ENCODE data around the gene SLC52A3.
"Not testable (repeated sequence)": the region's sequence is repeated elsewhere in the genome, so short reads cannot be mapped to it uniquely, and the experiment has no call there.

SLC52A3 gene

DNA sequence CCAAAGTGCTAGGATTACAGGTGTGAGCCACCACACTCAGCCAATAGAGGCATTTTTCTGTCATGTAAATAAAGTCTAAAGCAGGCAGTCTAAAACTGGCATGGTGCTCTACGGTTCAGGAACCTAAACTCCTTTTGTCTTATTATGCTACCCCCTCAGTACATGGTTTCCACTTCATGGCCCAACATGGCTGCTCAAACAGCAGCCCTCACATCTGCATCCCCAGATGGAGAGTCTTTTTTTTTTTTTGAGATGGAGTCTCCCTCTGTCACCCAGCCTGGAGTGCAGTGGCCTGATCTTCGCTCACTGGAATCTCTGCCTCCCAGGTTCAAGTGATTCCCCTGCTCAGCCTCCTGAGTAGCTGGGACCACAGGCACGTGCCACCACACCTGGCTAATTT lies 38.3 kb downstream of the SLC52A3 start:
- no peak for DNase-seq (ENCODE audit: low read depth in 2 of 2, low spot score in 1 of 2)

DNA sequence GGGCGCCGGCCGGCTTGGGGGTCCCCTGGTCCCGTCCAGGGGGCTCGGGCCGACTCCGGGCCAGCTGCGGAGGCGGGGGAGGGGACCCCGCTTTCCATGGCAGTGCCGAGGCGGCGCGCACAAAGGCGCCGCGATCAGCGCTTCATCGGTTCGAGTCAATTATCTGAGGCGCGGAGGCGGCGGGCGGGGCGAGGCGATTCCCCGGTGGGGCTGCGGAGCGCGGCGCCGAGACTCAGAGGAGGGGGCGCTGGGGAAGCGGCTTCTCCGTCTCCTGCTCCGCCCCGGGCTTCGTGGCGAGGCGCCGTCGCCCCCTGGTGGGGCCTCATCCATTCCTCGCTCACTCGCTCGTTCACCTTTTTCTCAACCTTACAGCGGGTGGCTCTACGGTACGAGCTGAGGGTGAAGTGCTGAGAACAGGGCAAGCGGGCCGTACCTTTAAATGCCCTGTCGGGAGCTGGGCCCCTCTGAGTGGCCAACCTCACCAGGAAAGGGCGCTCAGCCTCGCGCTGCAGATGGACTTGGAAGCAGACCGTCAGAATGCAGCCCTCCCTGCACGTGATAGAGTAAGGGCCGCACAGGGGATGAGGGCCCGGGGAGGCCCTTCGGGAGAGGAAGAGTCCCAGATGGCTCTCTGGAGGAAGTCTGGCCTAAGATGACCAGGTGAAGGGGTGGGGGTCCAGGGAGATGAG lies 39.9 kb downstream of the SLC52A3 start:
- DNase-seq (ENCODE audit: low read depth in 2 of 2, low spot score in 1 of 2): no peak

DNA sequence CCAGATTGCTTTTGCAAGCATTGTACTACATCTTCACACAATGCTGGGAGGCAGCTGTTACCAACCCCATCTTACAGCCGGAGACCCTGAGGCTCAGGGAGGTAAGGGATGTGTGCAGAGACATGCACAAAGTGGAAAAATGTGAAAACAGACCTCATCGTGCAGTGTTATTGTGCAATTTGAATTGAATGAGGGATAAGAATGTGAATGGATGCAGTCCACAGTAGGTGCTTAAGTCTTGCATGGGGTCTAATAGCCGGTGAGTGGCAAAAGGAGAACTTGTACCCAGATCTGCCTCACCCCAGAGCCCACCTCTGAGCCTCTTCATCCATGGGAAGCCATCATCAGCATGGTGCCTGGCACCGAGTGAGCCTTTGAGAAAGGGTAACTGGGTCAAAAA lies 42.1 kb downstream of the SLC52A3 start:
- no peak for DNase-seq (ENCODE audit: low read depth in 2 of 2, low spot score in 1 of 2)

DNA sequence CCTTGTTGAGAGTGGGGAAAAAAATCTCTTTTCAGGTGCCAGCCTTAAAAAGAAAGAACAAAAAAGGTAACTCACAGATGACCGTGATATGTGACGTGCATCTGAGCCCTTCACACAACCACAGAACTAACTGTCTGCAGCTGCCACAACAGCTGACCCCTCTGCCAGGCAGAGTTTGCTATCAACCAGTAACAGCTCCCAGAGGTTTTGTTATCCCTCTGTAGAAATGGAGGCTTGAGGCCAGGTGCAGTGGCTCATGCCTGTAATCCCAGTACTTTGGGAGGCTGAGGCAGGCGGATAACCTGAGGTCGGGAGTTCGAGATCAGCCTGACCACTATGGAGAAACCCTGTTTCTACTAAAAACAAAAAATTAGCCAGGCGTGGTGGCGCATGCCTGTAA lies 42.8 kb downstream of the SLC52A3 start:
- no peak for DNase-seq (ENCODE audit: low read depth in 2 of 2, low spot score in 1 of 2)

DNA sequence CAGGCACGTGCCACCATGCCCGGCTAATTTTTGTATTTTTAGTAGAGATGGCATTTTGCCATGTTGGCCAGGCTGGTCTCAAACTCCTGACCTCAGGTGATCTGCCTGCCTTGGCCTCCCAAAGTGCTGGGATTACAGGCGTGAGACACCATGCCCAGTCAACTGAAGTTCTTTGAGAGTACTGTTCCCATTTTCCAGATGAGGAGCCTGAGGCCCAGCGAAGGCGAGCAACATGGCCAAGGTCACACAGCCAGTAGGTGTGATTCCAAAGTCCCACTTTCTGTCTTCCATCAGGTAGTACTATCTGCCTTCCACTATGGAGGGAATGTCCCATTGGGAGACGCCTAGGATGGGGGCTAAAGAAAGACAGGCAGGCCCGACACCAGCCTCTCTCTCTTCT lies 43.5 kb downstream of the SLC52A3 start:
- not testable (repeated sequence) for DNase-seq (ENCODE audit: low read depth in 2 of 2, low spot score in 1 of 2)

DNA sequence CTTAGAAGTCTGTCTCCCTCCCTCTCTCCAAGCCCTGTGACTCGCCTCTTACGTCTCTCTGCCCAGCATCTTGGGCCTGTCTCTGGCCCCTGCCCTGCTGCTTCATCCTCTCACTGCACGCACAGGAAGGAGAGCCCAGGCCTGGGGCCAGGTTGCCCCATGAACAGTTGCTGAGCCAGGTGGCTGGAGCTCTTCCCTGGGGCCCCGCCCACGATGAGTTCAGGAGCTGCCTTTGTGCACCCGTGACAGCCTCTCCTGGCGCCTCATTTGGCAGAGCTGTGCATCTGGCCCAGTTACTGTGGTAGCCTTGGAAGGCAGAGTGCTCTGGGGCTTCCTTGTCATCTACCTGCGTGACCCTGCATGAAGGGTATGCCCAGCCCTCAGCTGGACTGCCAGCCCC lies 44.5 kb downstream of the SLC52A3 start:
- DNase-seq (ENCODE audit: low read depth in 2 of 2, low spot score in 1 of 2): no peak

DNA sequence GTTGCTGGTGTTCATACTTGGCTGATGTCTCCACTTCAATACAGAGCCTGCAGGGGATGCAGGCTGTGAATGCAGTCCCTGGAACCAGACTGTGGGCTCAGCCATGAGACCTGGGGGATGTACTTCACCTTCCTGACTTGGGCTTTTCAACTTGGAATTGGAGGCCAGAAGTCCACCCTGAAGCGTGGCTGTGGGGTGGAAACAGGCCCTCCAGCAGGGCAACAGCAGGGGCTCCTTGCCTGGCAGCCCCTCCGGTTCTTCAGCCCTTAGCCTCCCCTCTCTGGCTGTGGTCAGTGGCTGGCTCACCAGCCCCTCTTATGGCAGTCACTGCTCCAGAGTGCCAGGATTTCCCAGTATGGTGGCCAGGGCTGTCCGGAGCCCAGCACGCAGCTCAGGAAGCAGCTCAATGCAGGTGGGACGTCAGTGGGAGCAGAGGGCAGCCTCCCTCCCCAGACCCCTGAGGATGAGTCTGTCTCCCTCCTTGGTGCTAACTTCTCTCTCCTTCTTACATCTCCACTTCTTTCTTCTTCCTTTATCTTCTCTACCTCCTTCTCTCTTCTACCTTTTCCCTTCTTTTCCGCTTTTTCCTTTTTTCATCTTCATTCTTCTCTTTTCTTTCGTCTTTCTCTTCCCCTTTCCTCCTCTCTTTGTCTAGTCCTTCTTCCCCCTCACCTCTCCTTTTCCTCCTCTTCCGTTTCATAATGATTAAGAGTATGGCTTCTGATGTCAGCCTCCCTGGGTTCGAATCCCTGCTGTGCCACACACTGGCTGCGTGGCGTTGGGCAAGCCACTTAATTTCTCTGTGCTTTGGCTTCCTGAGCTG lies 45.3 kb downstream of the SLC52A3 start:
- DNase-seq (ENCODE audit: low read depth in 2 of 2, low spot score in 1 of 2): no peak

DNA sequence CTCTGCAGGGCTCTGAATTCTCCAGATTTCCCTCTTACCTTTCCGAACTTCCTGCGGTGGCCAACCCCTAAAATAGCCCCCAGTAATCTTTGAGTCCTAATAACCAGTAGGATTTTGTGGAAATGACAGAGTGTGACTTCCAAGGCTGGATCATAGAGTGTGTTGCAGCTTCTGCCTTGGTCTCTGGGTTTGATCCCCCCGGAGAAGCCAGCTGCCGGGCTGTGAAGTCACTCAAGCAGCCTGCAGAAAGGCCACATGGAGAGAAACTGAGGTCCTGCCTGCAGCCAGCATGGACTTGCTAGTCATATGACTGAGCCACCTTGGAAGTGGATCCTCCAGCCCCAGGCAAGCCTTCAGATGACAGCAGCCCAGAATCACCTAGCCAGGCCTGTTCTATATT lies 46.4 kb downstream of the SLC52A3 start:
- DNase-seq (ENCODE audit: low read depth in 2 of 2, low spot score in 1 of 2): no peak

DNA sequence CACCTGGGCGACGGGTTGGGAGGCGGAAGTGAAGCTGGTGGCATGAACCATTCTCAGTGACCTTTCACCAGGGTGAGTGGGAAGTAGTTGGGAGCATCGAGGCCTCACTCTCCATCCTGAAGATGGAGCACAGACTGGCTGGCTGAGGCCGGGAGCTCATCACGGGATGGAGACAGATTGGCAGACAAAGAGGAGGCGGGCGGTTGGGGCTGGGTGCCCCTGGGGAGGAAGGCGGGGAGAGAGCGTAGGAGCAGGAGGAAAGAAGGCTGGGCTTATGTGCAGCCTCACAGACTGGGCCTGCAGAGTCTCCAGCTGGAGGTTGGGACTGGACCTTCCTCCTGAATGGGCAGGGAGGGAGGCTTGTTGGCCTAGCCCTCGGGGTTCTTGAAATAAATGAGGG lies 48.5 kb downstream of the SLC52A3 start:
- DNase-seq (ENCODE audit: low read depth in 2 of 2, low spot score in 1 of 2): no peak

DNA sequence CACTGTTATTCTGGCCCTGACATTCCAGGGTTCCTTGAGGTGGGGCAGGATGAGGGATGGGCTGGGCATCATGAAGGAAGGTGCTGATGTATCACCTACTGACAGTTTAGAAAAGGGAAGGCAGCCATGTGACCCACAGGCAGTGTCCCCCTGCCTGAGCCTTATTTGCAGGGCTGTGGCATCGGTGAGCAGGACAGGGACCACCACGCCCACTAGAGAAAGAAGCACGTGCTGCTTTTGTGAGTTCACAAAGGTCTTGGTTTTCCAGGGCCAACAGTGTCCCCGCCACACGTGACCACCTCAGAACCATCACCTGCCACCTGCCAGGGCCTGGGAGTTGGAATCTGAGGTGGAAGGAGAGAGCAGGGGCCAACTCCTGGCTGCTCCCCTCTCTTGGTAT lies 49.2 kb downstream of the SLC52A3 start:
- DNase-seq (ENCODE audit: low read depth in 2 of 2, low spot score in 1 of 2): no peak

DNA sequence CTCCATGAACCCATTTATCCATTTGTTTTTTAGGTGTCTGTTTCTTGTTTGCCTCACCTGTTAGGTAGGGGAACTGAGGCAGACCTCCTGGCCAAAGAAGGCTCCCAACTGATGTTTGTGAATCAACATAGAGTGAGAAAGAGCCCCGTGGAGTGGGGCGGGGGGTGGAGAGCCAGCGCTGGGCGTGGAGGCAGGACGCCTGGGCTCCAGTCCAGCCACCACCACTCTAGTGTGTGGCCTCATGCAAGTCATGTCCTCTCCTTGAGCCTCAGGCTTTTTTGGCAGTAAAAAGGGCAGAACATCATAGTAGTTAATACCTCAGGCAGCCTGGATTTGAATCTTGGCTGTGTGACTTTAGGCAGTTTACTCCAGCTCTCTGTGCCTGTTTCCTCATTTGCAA lies 50.5 kb downstream of the SLC52A3 start:
- DNase-seq (ENCODE audit: low read depth in 2 of 2, low spot score in 1 of 2): no peak

DNA sequence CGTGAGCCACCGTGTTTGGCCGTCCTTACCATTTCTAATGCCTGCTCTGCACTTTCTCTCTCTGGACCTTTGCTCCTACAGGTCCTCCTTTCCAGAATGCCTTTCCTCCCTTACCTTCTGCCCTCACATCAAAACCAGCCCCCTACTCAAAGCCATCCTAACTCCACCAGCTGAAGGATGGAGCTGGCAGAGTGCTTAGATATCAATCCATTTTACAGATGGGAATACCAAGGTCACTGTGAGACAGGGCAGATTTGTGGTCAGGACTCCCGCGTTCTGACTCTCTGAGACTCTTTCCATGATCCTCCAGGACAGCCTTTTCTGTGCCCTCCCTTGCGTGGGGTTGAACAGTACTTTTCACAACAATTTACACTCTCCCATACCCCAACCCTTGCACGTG lies 51.0 kb downstream of the SLC52A3 start:
- DNase-seq (ENCODE audit: low read depth in 2 of 2, low spot score in 1 of 2): no peak

DNA sequence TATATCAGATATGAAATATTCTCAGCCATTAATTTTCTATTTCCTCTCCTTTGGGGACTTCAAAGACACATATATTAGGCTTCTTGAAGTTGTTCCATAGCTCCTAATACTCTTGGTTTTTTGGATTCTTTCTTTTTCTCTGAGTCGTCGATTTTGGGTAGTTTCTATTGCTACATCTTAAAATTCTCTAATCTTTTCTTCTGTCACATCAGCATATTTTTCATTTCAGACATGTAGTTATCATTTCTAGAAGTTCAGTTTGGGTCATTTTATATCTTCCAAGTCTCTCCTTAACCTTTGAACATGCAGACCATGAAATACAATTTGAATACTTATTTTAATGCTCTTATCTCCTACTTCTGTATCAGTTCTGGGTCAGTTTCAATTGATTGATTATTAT lies 53.8 kb downstream of the SLC52A3 start:
- DNase-seq (ENCODE audit: low read depth in 2 of 2, low spot score in 1 of 2): no peak

DNA sequence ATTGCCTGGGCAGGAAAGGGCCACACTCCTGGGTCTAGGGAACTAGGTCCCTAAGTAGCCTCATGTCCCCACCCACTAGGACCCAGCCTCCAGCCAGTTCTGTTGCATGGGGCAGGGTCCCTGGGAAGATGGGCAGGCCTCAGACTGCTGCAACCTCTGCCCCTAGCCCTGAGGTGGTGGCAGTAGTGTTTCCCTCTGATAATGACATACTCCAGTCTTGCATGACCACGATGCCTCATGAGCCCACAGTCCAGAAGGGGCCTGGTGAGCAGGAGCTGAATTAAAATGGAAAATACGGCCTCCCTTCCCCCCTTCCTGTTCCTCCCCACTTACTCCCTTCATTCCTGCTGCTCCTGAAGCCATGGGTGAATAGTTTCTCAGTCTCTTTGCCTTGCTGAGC lies 56.7 kb downstream of the SLC52A3 start:
- DNase-seq (ENCODE audit: low read depth in 2 of 2, low spot score in 1 of 2): no peak

DNA sequence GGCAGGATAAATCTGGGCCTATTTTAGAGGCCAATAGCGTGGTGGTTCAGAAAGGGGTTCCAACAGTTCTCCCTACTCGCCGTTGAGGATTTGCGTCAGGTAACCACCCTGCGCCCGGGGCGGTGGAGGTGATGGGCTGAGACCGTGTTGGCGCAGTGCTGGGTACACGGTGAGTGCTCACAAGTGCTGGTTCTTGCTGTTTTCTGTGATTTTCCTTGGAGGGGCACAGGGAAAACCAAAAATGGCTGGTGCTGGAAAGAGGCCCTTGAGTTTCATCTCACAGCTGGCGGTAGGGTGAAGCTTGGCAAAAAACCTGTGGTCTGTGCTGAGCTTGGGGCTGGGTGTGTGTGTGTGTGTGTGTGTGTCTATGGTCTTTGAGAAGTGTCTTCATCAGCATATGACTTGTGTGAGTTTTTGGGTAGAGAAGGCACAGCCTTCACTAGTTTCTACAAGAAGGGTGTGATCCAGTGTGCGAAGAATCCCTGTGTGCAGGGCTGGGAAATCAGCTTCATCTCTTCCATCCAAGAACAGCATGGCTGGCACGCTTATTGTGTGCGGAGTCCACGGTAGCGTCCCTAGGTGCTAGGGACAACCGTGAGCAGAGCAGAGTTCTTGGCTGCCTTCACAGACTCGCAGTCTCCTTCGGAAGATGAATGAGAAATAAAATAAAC lies 57.4 kb downstream of the SLC52A3 start:
- no peak for DNase-seq (ENCODE audit: low read depth in 2 of 2, low spot score in 1 of 2)

Measured in stimulated activated CD8-positive, alpha-beta memory T cell treated with anti-CD3 and anti-CD28 coated beads, Interleukin-4, amount 100 ng/mL, for 1 hour (primary cell).